ENCODE measurements around the gene VTI1A. TPM values are rescaled to one million over a fixed set of nuclear protein-coding genes. Genes with fewer than 3 reads are reported as not detected.

VTI1A gene
- total RNA-seq, 1 experiment from 2014 or later, result 28.6 TPM

GRCh38 chr10:112711366-112711765 lies 264.4 kb downstream of the VTI1A start:
- Mint-ChIP-seq H3K36me3 (ENCODE audit: insufficient read depth, unreplicated experiment) (no peaks in the 10 kb centered on the region), H3K27ac (ENCODE audit: unreplicated experiment) (no peak overlapping the region), H3K4me1 (ENCODE audit: low read depth, unreplicated experiment) (peaks cover 8% of the 10 kb centered on the region), H3K9me3 (ENCODE audit: low read depth, unreplicated experiment) (no peaks in the 10 kb centered on the region), H3K27me3 (ENCODE audit: unreplicated experiment) (no peaks in the 10 kb centered on the region), H3K4me3 (ENCODE audit: low read depth, unreplicated experiment) (no peak overlapping the region)
- intact Hi-C loops (cut with micrococcal nuclease; ENCODE audit: unreplicated experiment), result no loop called here
- DNase-seq, result no peak
- BruUV-seq (replicated peaks), result no TSS peak
- CTCF ChIA-PET, result no interaction called here
- no peak for TF ChIP-seq CTCF (IDR thresholded peaks at IDR 0.05; ENCODE audit: unreplicated experiment)

- no peak overlapping the region for H3K27ac Mint-ChIP-seq (ENCODE audit: unreplicated experiment)
- no peaks in the 10 kb centered on the region for H3K9me3 Mint-ChIP-seq (ENCODE audit: low read depth, unreplicated experiment)
- intact Hi-C loops (cut with micrococcal nuclease; ENCODE audit: unreplicated experiment), result no loop called here
- peaks cover 8% of the 10 kb centered on the region for H3K4me1 Mint-ChIP-seq (ENCODE audit: low read depth, unreplicated experiment)
- no peak for TF ChIP-seq CTCF (IDR thresholded peaks at IDR 0.05; ENCODE audit: unreplicated experiment)
- no peak for DNase-seq
- CTCF ChIA-PET, result no interaction called here
- H3K27me3 Mint-ChIP-seq (ENCODE audit: unreplicated experiment), result no peaks in the 10 kb centered on the region
- no peaks in the 10 kb centered on the region for H3K36me3 Mint-ChIP-seq (ENCODE audit: insufficient read depth, unreplicated experiment)
- H3K4me3 Mint-ChIP-seq (ENCODE audit: low read depth, unreplicated experiment), result no peak overlapping the region
- BruUV-seq (replicated peaks), result no TSS peak
These were observed 265.5 kb downstream of the VTI1A start for GRCh38 chr10:112712536-112712935.

- Mint-ChIP-seq H3K4me1 (ENCODE audit: low read depth, unreplicated experiment) (peaks cover 8% of the 10 kb centered on the region), H3K27me3 (ENCODE audit: unreplicated experiment) (no peaks in the 10 kb centered on the region), H3K36me3 (ENCODE audit: insufficient read depth, unreplicated experiment) (no peaks in the 10 kb centered on the region), H3K4me3 (ENCODE audit: low read depth, unreplicated experiment) (no peak overlapping the region), H3K27ac (ENCODE audit: unreplicated experiment) (no peak overlapping the region), H3K9me3 (ENCODE audit: low read depth, unreplicated experiment) (no peaks in the 10 kb centered on the region)
- intact Hi-C loops (cut with micrococcal nuclease; ENCODE audit: unreplicated experiment), result no loop called here
- DNase-seq, result no peak
- no peak for TF ChIP-seq CTCF (IDR thresholded peaks at IDR 0.05; ENCODE audit: unreplicated experiment)
- no TSS peak for BruUV-seq (replicated peaks)
- CTCF ChIA-PET, result no interaction called here
These were observed 266.4 kb downstream of the VTI1A start for GRCh38 chr10:112713411-112713810.

- Mint-ChIP-seq H3K9me3 (ENCODE audit: low read depth, unreplicated experiment) (no peaks in the 10 kb centered on the region), H3K36me3 (ENCODE audit: insufficient read depth, unreplicated experiment) (no peaks in the 10 kb centered on the region), H3K27me3 (ENCODE audit: unreplicated experiment) (no peaks in the 10 kb centered on the region), H3K4me1 (ENCODE audit: low read depth, unreplicated experiment) (peaks cover 8% of the 10 kb centered on the region), H3K4me3 (ENCODE audit: low read depth, unreplicated experiment) (no peak overlapping the region), H3K27ac (ENCODE audit: unreplicated experiment) (no peak overlapping the region)
- TF ChIP-seq CTCF (IDR thresholded peaks at IDR 0.05; ENCODE audit: unreplicated experiment), result no peak
- intact Hi-C loops (cut with micrococcal nuclease; ENCODE audit: unreplicated experiment), result no loop called here
- no TSS peak for BruUV-seq (replicated peaks)
- CTCF ChIA-PET, result no interaction called here
- DNase-seq, result no peak
These were observed 268.6 kb downstream of the VTI1A start for GRCh38 chr10:112715581-112715980.

Measured in Calu3 (cell line).